GM18505 (cell line): ENCODE measurements around the gene CBLC.
A peak's percentile ranks its signal among the peaks of the same experiment; 100 is the strongest.

Experiments
- ATAC-seq: cut with Tn5 transposase; IDR thresholded peaks from one replicate; pipeline ENCODE4 v1.9.1; 2021; ENCODE audit not compliant: unreplicated experiment
- POLR2A ChIP-seq: IDR thresholded peaks from 4 replicates; pipeline ENCODE4 v1.6.1; 2011; ENCODE audit warnings: borderline replicate concordance; ENCODE audit not compliant: insufficient read depth, insufficient read length; ENCODE audit errors: extremely low read depth

Gene CBLC

DNA sequence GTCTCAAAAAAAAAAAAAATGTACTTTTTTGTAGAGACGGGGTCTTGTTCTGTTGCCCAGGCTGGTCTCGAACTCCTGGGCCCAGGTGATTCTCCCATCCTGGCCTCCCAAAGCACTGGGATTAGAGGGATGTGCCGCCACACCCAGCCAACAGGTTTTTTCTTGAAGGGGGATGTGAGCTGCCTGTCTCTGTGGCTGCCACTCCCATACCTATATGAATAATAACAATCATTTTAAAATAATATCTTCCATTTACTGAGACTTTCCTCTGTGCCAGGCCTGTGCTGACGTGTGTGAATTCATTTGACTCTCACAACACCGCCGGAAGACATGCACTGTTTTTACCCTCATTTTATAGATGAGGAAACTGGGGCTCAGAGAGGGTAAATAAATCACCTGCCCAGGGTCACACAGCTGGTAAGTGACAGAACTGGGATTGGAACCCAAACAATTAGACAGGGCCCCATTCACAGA, 36.4 kb upstream of the CBLC start:
- TF ChIP-seq POLR2A: no peak
- ATAC-seq: no peak

DNA sequence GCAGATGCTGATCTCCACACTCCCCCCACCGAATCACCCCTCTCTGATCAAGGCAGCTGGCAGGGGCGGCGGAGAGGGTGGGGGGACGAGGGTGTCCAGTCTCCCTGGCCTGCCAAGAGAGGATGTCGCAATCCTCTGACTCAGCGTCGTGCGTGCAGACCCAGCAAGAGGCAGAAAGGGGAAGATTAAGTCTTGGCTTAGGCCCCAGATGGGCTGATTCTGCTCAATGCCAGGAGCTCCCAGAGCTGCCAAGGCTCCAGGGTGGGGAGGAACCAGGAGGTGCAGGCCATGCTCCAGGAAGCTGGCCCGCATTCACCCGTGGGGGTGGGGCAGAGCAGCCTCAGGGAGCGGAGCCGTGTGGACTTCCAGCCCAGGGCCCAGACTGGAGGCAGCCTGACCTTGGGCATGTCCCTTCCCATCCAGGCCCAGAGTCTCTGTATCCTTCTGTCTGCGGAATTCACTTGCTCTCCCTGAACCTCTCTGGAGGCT, 35.8 kb upstream of the CBLC start:
- no peak for TF ChIP-seq POLR2A
- ATAC-seq: no peak

GRCh38 chr19:44742330-44743061, 35.2 kb upstream of the CBLC start:
- no peak for TF ChIP-seq POLR2A
- no peak for ATAC-seq

DNA sequence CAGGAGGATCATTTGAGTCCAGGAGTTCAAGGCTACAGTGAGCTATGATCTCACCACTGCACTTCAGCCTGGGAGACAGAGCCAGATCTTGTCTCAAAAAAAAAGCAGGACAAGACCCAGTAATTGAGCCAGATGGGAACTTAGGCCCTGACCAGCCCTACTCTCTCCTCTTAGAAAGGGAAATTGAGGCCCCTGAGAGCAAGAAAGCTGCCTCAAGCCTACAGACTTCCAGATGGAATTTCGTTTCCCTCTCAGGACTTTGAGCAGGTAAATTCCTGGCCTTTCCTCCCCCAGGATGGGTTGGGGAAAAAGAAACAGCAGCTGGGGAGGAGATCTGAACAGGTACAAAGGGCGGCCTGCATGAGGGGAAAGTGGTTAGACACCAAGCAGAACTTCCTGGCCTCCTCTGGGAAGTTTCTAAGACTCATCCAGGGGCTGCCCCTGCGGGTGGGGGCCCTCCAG, 32.8 kb upstream of the CBLC start:
- TF ChIP-seq POLR2A: no peak
- no peak for ATAC-seq

- no peak for TF ChIP-seq POLR2A
- ATAC-seq: no peak
Observed at GRCh38 chr19:44745341-44745831, 32.3 kb upstream of the CBLC start.

- no peak for ATAC-seq
Observed at GRCh38 chr19:44745887-44746600, 31.6 kb upstream of the CBLC start.

GRCh38 chr19:44746616-44746945, 31.1 kb upstream of the CBLC start:
- TF ChIP-seq POLR2A: no peak
- ATAC-seq: no peak

More at GRCh38 chr19:44745887-44746600, 31.6 kb upstream of the CBLC start:
- no peak for TF ChIP-seq POLR2A

GRCh38 chr19:44746946-44747738, 30.5 kb upstream of the CBLC start:
- TF ChIP-seq POLR2A: no peak
- ATAC-seq: peak; percentile 31

DNA sequence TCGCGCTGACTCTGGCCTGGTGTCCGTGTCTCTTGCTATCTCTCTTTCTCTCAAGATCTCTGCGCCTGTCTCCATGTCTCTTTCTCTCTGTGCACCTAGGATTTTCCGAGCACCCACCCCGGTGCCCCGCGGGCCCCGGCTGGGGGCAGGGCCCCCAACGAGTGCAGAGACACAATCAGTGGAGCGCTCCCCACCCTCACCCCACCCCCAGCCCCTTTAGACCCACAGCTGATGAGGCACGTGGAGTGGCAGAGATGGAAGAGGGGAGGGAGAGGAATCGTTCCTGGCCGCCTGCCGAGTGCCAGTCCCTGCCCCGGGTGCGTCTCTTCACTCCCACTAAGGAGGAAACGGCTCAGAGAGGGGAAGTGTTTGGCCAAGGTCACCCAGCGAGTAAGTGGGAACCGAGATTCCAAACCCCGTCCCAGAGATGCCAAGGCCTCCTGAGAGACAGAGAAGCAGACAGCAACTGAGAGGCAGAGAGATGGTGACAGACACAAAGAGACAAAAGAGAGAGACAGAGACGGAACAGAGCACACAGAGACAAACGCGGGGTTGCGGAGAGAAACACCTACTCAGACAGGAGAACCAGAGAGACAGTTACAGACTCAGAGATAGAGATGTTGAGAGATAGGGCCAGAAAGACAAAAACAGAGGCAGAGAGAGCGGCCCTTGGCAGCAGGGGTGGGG, 29.8 kb upstream of the CBLC start:
- peak; percentile 4 for ATAC-seq
- peak; percentile 45 for TF ChIP-seq POLR2A

DNA sequence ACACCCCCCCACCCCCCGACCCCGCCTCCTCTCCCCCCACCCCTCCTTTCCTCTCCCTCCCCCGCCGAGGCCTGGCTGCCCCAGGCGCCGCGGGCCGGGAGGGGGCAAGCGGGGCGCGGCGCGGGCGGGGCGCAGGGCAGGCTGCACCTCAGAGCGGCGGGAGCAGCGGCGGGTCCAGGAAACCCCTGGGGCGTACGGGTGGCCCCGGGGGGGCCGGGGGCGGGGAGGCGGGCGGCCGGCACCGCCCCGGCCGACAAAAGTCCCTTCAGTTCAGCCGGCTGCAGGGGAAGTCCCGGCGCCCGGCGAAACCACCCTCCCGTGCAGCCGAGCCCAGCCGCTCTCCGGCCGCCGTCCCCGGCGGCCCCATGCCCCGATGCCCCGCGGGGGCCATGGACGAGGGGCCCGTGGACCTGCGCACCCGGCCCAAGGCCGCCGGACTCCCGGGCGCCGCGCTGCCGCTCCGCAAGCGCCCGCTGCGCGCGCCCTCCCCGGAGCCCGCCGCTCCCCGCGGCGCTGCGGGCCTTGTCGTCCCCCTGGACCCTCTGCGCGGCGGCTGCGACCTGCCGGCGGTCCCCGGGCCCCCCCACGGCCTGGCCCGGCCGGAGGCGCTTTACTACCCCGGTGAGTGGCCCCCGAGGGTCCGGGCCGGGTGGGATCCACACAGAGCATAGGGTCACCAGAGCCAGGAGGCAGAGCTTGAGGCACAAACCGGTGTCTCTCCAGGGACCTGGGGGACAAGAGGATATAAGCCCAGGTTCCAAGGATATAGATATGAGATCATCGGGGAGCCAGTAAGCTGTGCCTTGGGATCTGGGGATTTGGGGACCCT, 29.1 kb upstream of the CBLC start, which contains the start of gene BCL3:
Gene BCL3, plus strand, starts transcription at position 283 of the 829 bp plus-strand sequence. Its CDS starts 83 bp downstream, at position 366.
- peak; percentile 32 for ATAC-seq
- peak; percentile 65 for TF ChIP-seq POLR2A

GRCh38 chr19:44749292-44749691, 28.4 kb upstream of the CBLC start:
- no peak for TF ChIP-seq POLR2A
- ATAC-seq: no peak

- no peak for ATAC-seq
Observed at GRCh38 chr19:44749994-44750393, 27.7 kb upstream of the CBLC start.

DNA sequence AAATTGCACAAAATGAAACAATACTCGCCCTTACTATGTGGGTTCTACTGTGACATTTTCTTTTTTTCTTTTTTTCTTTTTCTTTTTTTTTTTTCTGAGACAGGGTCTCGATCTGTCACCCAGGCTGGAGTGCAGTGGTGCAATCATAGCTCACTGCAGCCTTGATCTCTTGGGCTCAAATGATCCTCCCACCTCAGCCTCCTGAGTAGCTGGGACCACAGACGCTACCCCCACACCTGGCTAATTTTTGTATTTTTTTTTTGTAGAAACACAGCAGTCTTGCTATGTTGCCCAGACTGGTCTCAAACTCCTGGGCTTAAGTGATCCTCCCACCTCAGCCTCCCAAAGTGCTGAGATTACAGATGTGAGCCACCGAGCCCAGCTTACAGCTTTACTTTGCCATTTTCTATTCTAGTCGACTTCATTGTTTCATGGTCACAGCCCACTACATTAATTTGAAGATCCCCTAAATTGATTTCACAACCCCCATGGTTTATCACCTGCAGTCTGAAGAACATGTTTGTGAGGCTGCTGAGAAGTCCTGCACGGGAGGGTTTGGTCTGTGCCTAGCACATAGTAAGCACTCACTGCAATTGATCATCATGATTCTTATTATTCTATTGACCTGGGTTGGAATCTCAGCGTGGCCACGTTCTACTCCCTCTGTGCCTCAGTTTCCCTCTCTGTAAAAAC, 25.4 kb upstream of the CBLC start:
- ATAC-seq: no peak
- TF ChIP-seq POLR2A: no peak

More at GRCh38 chr19:44749994-44750393, 27.7 kb upstream of the CBLC start:
- no peak for TF ChIP-seq POLR2A
